ENCODE measurements around the gene CLINT1.

- no peak for TF ChIP-seq ELK1 (IDR thresholded peaks at IDR 0.05; ENCODE audit: low read depth, low read length)
- no peak for TF ChIP-seq CTCF (IDR thresholded peaks at IDR 0.05)
- no peak for TF ChIP-seq MYC (IDR thresholded peaks at IDR 0.05; ENCODE audit: borderline replicate concordance, low read length)
- no peak for TF ChIP-seq JUNB (IDR thresholded peaks at IDR 0.05)
These were observed 110.0 kb downstream of the CLINT1 start for GRCh38 chr5:157748760-157749461.
